ENCODE measurements around the gene PCSK6. TPM values are rescaled to one million over a fixed set of nuclear protein-coding genes. Genes with fewer than 3 reads are reported as not detected.

The PCSK6 gene
- total and polyA plus RNA-seq, 2 of the 8 experiments (the other 6 are each of a cell fraction or from before 2014, with no cell fraction given): 1.9 to 4.0 TPM

- TF ChIP-seq MAFK (IDR thresholded peaks at IDR 0.05; ENCODE audit: low read depth, low read length) (no peak), ATF3 (IDR thresholded peaks at IDR 0.05; ENCODE audit: insufficient read depth, low read depth, low read length) (no peak), SAP30 (IDR thresholded peaks at IDR 0.05; ENCODE audit: insufficient read depth, insufficient replicate concordance, low read length) (no peak), RXRA (IDR thresholded peaks at IDR 0.05; ENCODE audit: insufficient read depth, low read depth, low read length) (no peak), KDM1A (IDR thresholded peaks at IDR 0.05; ENCODE audit: borderline replicate concordance, low read length) (no peak), BCL11A (IDR thresholded peaks at IDR 0.05; ENCODE audit: low read depth in 2 of 2, low read length in 2 of 2) (no peak), ASH2L (IDR thresholded peaks at IDR 0.05; ENCODE audit: low read length) (no peak)
- Histone ChIP-seq H4K20me1 (replicated peaks in 1 of 2; ENCODE audit: control insufficient read depth in 1 of 2, insufficient read depth in 2 of 2, low read length in 2 of 2) (no peaks in the 10 kb centered on the region), H3K23me2 (ENCODE audit: low read depth, low read length) (no peaks in the 10 kb centered on the region), H3K18ac (ENCODE audit: extremely low read depth, low read length) (peak overlapping the region; percentile 11; the same call in 1 of the 2 replicates), H3K23ac (ENCODE audit: insufficient read length) (no peak overlapping the region), H3K56ac (replicated peaks; ENCODE audit: insufficient read length, low read depth, low read length) (no peak overlapping the region), H3K14ac (ENCODE audit: insufficient read length) (no peak overlapping the region), H2BK12ac (ENCODE audit: low read depth, low read length) (no peak overlapping the region), H3K9me3 (ENCODE audit: insufficient read depth in 2 of 2, low read depth in 1 of 2, low read length in 1 of 2) (no peaks in the 10 kb centered on the region), H3K4me3 (ENCODE audit: extremely low read depth in 1 of 4, insufficient read depth in 2 of 4, low read depth in 3 of 4, low read length in 4 of 4) (no peak overlapping the region), H3K9ac (replicated peaks in 1 of 4; ENCODE audit: extremely low read depth in 1 of 4, low read depth in 3 of 4, low read length in 3 of 4) (no peak overlapping the region), H2BK15ac (ENCODE audit: low read length) (no peak overlapping the region), H3K79me2 (ENCODE audit: control insufficient read depth in 1 of 2, insufficient read depth in 2 of 2, low read length in 2 of 2) (no peaks in the 10 kb centered on the region), H4K91ac (replicated peaks; ENCODE audit: insufficient read length, low read length) (no peak overlapping the region), H3K27me3 (replicated peaks in 1 of 4; ENCODE audit: control insufficient read depth in 3 of 4, extremely low read depth in 1 of 4, insufficient read depth in 3 of 4, low read length in 3 of 4) (no peaks in the 10 kb centered on the region), H3K4me2 (ENCODE audit: insufficient read depth in 1 of 2, low read depth in 2 of 2, low read length in 2 of 2) (no peak overlapping the region), H4K8ac (ENCODE audit: extremely low read depth, insufficient read depth, low read length) (0 out of 2 replicates have a peak overlapping the region, but pooled peaks have one; percentile 37), H3K79me1 (ENCODE audit: low read depth, low read length) (no peaks in the 10 kb centered on the region), H2BK20ac (ENCODE audit: low read length) (no peak overlapping the region), H3K4me1 (replicated peaks in 1 of 4; ENCODE audit: control insufficient read depth in 3 of 4, insufficient read depth in 4 of 4, low read length in 3 of 4) (peaks cover 0 to 2% (median 0%) of the 10 kb centered on the region in 4 experiments; a peak in 1 of 7 replicates), H2AK5ac (ENCODE audit: low read depth, low read length) (no peak overlapping the region), H2BK5ac (ENCODE audit: low read depth, low read length) (no peak overlapping the region), H3K4ac (replicated peaks; ENCODE audit: insufficient read length, low read depth, low read length) (no peak overlapping the region), H4K5ac (ENCODE audit: insufficient read length, low read depth, low read length) (no peak overlapping the region), H3K36me3 (ENCODE audit: control insufficient read depth in 2 of 4, insufficient read depth in 4 of 4, low read length in 3 of 4) (no peaks in the 10 kb centered on the region), H2BK120ac (replicated peaks; ENCODE audit: low read depth, low read length) (no peak overlapping the region), H2AFZ (ENCODE audit: low read length) (no peak overlapping the region), H3K27ac (ENCODE audit: low read depth, low read length) (no peak overlapping the region)
- POLR2A ChIA-PET (ENCODE audit: partially characterized antibody): no interaction called here
- 86% methylated on average over 10 of the region's 10 CpGs; no CpG with 5 or more reads in 1 of the 2 experiments for WGBS, 2 experiments (ENCODE audit: extremely low coverage in 1 of 2, insufficient coverage in 1 of 2, insufficient read length in 1 of 2, insufficient replicate concordance in 2 of 2, low coverage in 1 of 2, low lambda C conversion rate in 2 of 2, missing lambda C conversion rate in 1 of 2)
- FAIRE-seq (no peak), DNase-seq (ENCODE audit: low read depth in 1 of 2, low spot score in 2 of 2) (no peak)
- CTCF ChIA-PET (ENCODE audit: partially characterized antibody): no interaction called here
These were observed 102.5 kb downstream of the PCSK6 start for GRCh38 chr15:101386967-101387366.

All from H1 (cell line).